ENCODE results near the gene GPRC5D.
A peak's percentile ranks its signal among the peaks of the same experiment; 100 is the strongest.

Gene GPRC5D

DNA sequence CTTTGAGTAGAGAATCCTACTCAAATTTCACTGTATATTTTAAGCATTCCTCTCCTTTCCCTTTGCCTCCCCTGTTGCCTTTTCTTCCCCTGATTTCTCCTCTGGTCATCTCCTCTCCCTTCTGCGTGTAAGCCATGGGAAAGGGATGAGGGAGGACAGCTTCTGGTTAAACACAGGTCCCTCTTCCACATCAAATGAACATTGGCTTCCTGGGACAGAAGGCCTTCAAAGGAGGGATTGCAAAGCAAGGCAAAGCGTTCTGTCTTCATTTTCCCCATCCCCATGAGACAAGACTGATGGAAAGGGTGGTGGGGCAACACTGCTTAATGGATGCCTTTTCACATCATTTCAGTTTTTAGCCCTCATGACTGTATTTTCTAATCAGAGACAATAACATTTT, 34.5 kb downstream of the GPRC5D start:
- Histone ChIP-seq H4K20me1 (ENCODE audit: insufficient read depth, low read length) (no peaks in the 10 kb centered on the region), H3F3A (ENCODE audit: insufficient read depth, low read length) (no peaks in the 10 kb centered on the region), H3K4me2 (ENCODE audit: low read length) (no peak overlapping the region), H3K36me3 (ENCODE audit: insufficient read depth, low read length) (no peaks in the 10 kb centered on the region), H3K4me1 (ENCODE audit: insufficient read depth, low read length, severe bottlenecking) (no peaks in the 10 kb centered on the region), H3K9ac (ENCODE audit: low read length) (no peak overlapping the region), H3K4me3 (ENCODE audit: low read depth, low read length, poor library complexity, severe bottlenecking) (no peak overlapping the region), H3K79me2 (ENCODE audit: insufficient read depth, low read length) (no peaks in the 10 kb centered on the region), H3K27ac (ENCODE audit: low read depth, low read length, poor library complexity, severe bottlenecking) (no peak overlapping the region), H3K9me3 (ENCODE audit: low read length) (no peaks in the 10 kb centered on the region), H3K9me2 (ENCODE audit: low read depth, low read length) (no peaks in the 10 kb centered on the region), H3K27me3 (ENCODE audit: insufficient read depth, low read length) (no peaks in the 10 kb centered on the region), H2AFZ (ENCODE audit: low read length) (no peak overlapping the region)
- TF ChIP-seq EZH2 (IDR thresholded peaks at IDR 0.05; ENCODE audit: borderline replicate concordance, low read length) (no peak), CTCF (IDR thresholded peaks at IDR 0.05; ENCODE audit: low read length) (no peak)

GRCh38 chr12:12916135-12916944, 35.6 kb downstream of the GPRC5D start:
- Histone ChIP-seq H3K79me2 (ENCODE audit: insufficient read depth, low read length) (no peaks in the 10 kb centered on the region), H3K27me3 (ENCODE audit: insufficient read depth, low read length) (no peaks in the 10 kb centered on the region), H3K4me3 (ENCODE audit: low read depth, low read length, poor library complexity, severe bottlenecking) (no peak overlapping the region), H3F3A (ENCODE audit: insufficient read depth, low read length) (no peaks in the 10 kb centered on the region), H4K20me1 (ENCODE audit: insufficient read depth, low read length) (no peaks in the 10 kb centered on the region), H3K36me3 (ENCODE audit: insufficient read depth, low read length) (no peaks in the 10 kb centered on the region), H3K9me3 (ENCODE audit: low read length) (no peaks in the 10 kb centered on the region), H3K27ac (ENCODE audit: low read depth, low read length, poor library complexity, severe bottlenecking) (no peak overlapping the region), H2AFZ (ENCODE audit: low read length) (no peak overlapping the region), H3K9ac (ENCODE audit: low read length) (no peak overlapping the region), H3K9me2 (ENCODE audit: low read depth, low read length) (no peaks in the 10 kb centered on the region), H3K4me2 (ENCODE audit: low read length) (no peak overlapping the region), H3K4me1 (ENCODE audit: insufficient read depth, low read length, severe bottlenecking) (no peaks in the 10 kb centered on the region)
- TF ChIP-seq CTCF (IDR thresholded peaks at IDR 0.05; ENCODE audit: low read length) (peak; percentile 98), EZH2 (IDR thresholded peaks at IDR 0.05; ENCODE audit: borderline replicate concordance, low read length) (no peak)

- Histone ChIP-seq H3K9me2 (ENCODE audit: low read depth, low read length) (no peaks in the 10 kb centered on the region), H3K9ac (ENCODE audit: low read length) (no peak overlapping the region), H3K4me1 (ENCODE audit: insufficient read depth, low read length, severe bottlenecking) (no peaks in the 10 kb centered on the region), H3K27me3 (ENCODE audit: insufficient read depth, low read length) (no peaks in the 10 kb centered on the region), H3K36me3 (ENCODE audit: insufficient read depth, low read length) (no peaks in the 10 kb centered on the region), H3K27ac (ENCODE audit: low read depth, low read length, poor library complexity, severe bottlenecking) (no peak overlapping the region), H3K4me2 (ENCODE audit: low read length) (no peak overlapping the region), H3K9me3 (ENCODE audit: low read length) (no peaks in the 10 kb centered on the region), H3F3A (ENCODE audit: insufficient read depth, low read length) (no peaks in the 10 kb centered on the region), H4K20me1 (ENCODE audit: insufficient read depth, low read length) (no peaks in the 10 kb centered on the region), H3K79me2 (ENCODE audit: insufficient read depth, low read length) (no peaks in the 10 kb centered on the region), H2AFZ (ENCODE audit: low read length) (no peak overlapping the region), H3K4me3 (ENCODE audit: low read depth, low read length, poor library complexity, severe bottlenecking) (no peak overlapping the region)
- TF ChIP-seq EZH2 (IDR thresholded peaks at IDR 0.05; ENCODE audit: borderline replicate concordance, low read length) (no peak), CTCF (IDR thresholded peaks at IDR 0.05; ENCODE audit: low read length) (no peak)
These were observed 36.3 kb downstream of the GPRC5D start for GRCh38 chr12:12915656-12916055.
